ENCODE data around the gene GALNT14.

GALNT14 gene

DNA sequence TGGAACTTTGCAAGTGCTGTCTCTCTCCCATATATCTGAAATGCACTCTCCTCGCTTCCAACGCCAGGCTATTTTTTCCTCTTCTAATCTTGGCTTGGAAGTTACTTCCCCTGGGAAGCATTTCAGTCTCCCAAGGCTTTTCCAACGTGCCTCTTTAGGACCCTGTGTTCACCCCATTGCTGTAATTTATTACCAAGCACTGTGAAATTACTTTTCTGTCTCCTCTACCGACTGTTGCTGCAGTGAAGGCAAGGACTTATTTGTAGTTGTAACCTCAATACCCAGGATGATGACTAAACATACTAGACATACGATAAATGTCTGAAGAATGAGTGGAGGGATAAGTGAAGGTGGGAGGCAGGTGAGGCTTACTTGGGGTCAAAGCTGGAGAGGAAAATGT lies 163.7 kb downstream of the GALNT14 start:
- DNase-seq (ENCODE audit: low spot score): no peak

GRCh38 chr2:30974092-30974491 lies 164.1 kb downstream of the GALNT14 start:
- DNase-seq (ENCODE audit: low spot score): no peak

- no peak for DNase-seq (ENCODE audit: low spot score)
These were observed 166.8 kb downstream of the GALNT14 start for GRCh38 chr2:30971231-30972025.

DNA sequence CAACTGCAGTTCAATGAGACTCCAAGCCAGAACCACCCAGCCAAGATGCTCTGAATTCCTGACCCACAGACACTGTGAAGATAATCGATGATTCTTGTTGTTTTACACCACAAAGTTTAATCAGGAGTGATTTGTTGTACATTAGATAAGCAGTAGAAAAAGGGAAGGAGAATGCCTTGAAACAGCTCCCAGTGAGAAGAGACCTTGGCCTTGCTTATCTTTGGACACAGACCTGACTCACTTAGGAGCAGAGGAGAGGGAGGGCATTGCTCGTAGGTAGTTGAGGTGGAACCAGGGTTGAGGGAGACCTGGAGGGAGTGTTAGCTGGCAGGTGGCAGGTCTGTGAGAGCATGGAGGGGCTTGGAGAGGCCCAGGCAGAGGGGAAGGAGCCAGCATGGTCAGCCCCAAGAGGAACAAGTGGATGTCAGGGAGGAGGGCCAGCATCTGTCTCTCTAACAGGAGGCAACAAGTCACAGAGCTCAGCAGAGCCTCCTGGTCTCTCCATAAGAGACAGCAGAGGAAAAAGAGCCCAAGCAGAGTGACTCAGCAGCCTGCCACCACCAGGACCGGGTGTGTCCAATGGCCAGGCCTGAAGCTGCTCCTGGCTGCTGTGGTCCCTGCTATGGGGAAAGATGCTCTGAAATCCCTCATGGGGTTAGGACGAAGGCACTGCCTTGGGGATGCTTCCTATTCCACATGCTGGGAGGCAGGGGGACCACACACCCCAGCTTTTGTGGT lies 169.4 kb downstream of the GALNT14 start:
- DNase-seq (ENCODE audit: low spot score): no peak

DNA sequence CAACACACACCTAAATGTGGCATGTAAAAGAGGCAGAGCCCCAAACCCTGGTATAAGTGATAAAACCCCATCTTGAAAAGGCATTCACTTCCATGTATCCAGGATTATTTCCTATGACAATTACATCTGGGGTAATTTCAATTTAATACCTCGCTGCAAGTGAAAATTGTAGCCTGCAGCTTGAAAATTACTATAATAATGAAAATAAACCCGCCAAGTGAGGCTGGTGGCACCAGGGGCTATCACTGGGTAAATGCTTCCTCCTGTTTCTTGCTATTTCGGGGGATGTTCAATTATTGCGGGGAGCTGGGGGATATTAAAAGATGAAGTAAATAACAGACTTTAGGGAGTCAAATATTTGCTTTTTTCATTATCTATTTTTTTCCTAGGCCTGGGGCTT lies 171.5 kb downstream of the GALNT14 start:
- no peak for DNase-seq (ENCODE audit: low spot score)

DNA sequence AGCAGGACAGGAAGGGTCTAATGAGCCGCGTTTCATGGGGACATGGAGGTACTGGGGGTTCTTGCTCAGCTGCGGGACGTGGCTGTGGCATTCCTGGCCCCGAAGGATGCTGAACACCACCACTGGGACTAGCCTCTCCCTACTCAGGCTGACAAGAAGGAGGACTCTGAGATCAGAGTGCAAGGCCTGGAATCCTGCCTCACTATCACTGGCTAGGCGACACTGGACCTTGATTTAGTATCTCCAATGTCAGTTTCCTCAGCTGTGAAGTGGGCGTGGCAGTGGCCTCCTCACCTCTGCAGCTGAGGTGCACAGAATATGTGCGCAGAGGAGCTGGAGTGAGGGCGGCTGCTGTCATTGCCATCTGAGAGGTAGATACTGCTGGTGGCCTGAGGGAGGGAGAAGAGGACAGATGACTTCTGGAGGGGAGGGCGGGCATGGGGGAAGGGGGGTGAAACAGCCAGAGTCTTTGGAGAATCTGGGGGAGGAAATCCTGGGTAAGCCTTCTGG lies 173.2 kb downstream of the GALNT14 start:
- no peak for DNase-seq (ENCODE audit: low spot score)

DNA sequence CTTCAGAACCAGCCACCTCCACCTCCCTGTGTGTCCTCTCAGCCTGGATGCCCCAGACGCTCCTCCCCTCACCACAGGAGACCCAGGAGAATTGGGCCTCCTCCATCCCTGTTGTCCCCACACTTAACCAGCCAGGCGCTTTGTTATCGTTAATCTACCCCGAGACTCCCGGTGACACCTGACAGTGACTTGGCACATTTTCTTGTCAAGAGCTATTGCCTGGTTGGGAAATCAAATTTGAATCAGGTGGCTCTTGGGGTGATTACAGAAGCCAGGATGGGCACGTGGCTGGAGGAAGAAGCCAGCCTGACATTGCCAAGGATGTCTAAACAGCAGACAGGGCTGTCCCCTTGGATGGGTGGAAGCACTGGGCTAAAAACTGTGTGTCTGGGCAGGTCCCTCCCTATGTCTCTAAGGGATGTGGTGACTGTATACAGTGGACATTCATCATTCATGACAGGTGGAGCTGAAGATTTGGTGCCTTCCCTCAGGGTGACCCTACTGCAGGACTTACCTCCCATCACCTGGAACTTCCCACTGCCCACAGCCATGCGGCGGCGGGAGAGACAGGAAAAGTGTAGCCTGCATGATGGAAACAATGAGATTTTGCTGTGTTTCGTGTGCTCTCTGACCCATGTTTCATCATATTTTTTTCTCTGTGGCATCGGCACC lies 173.8 kb downstream of the GALNT14 start:
- DNase-seq (ENCODE audit: low spot score): no peak

DNA sequence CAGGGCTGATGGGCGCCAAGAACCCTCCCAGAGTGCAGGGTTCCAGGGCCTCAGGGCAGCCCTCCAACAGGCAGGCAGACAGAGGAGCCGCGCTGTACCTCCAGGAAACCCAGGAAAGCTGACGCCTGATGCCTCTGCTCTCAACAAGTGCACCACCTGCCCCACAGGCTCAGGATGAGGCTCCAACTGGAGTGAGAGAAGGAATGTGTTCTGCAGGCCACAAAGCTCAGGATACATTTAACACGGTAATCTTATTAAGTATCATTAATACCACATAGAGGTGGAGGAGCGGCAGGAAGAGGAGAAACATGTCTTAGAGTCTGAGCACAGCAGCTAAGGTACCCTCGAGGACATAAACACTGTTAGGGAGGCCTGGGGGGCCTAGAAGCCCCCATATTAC lies 175.1 kb downstream of the GALNT14 start:
- no peak for DNase-seq (ENCODE audit: low spot score)

DNA sequence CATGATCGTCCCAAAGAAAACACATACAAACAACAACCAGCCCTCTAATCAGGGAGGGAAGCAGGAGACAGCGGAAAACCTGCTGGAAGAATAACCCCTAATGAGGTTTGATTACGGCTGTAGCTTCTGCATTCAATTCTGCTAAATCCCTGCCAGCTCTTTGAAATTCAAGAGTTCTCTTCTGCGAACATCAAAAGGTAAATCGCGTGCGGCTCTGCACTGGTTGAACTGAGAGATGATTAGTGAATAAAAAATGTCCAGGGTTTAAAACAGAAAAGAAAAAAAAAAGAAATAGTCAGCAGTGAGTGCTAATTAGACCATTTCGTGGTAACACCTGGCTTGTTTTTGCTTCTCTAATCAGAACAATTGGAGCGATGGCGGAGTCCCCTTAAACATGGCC lies 178.0 kb downstream of the GALNT14 start:
- no peak for DNase-seq (ENCODE audit: low spot score)

DNA sequence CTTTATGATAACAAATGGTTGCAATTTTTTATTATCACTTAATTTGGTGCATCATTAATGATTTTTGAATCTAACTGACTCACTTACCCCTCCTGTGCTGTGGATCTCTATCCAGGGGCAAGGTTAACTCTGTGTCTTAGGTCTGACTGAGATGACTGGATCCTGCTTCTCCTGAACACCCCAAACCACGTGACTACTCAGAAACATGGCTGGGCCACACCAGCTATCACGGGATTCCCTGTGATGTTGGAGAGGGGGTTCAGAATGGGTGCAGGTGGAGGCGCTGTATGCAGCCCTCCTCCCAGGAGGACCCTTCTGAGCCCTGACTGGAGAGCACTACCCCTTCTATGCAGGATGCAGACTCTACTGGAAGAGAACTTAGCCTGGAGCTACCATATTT lies 178.6 kb downstream of the GALNT14 start:
- no peak for DNase-seq (ENCODE audit: low spot score)

- DNase-seq (ENCODE audit: low spot score): no peak
These were observed 179.3 kb downstream of the GALNT14 start for GRCh38 chr2:30958918-30959265.

- DNase-seq (ENCODE audit: low spot score): no peak
These were observed 179.9 kb downstream of the GALNT14 start for GRCh38 chr2:30958193-30958917.

DNA sequence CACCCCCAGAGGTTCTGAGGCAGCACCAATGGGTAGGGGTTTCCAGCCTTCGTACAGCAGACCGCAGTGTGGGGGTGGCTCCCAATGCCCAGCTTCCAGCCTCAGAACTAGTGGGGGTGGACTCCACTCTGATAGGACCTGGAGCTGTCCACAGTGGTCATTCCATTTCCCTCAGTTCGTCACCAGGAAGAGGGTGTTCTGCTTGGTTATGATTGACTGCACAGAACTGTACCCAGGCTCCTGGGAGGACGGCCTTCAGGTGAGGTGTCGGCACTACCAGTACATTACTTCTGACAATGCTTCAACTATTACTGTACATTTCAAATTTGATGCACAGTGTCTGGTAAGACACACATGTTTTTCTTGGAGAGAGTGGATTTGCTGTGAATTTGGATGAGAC lies 180.6 kb downstream of the GALNT14 start:
- no peak for DNase-seq (ENCODE audit: low spot score)

DNA sequence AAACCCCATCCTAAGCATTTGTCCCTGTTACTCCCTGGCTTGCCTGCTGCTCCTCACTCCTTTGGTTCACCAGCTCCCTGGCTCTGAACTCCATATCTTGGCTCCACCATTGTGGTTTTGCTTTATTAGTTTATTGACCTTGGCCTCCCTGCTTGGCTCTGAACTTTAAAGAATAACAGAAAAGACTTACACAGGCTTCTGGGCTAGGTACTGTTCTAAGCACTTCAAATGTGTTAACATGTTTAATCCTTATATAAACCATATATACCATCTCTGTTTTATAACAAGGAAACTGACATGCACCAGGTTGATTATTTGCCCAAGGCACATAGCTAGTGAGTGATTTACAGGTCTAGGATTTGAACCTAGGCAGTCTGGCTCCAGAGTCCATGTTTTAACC lies 181.2 kb downstream of the GALNT14 start:
- DNase-seq (ENCODE audit: low spot score): no peak

DNA sequence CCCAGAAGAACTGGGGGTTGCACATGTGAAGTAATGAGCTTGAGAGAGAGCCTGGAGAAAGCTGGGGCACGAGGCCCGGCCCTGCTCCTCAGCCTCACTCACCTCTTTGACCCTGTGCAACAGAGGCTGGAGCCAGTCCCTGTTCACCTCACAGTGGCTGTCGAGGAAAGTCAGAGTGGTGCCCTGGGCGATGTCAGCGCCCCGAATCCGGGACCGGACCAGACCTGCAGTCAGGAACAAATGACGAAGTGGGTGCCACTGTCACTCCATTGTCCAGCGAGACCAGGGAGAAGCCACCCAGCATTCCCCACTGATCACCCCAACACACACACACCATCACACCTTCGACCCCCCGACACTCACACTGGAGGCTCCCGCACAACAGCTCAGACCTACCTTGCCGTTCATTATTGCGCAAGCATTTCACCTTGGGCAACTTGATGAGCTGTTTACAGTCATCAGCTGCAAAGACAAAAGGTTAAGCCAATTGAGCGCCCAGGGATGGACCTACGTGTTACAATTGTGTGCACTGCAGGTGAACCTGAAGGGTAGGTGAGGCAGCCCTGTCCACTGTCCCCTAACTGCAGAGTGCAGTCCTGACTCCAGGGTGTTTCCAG lies 182.6 kb downstream of the GALNT14 start:
- DNase-seq (ENCODE audit: low spot score): no peak

- no peak for DNase-seq (ENCODE audit: low spot score)
These were observed 187.9 kb downstream of the GALNT14 start for GRCh38 chr2:30950339-30950738.

DNA sequence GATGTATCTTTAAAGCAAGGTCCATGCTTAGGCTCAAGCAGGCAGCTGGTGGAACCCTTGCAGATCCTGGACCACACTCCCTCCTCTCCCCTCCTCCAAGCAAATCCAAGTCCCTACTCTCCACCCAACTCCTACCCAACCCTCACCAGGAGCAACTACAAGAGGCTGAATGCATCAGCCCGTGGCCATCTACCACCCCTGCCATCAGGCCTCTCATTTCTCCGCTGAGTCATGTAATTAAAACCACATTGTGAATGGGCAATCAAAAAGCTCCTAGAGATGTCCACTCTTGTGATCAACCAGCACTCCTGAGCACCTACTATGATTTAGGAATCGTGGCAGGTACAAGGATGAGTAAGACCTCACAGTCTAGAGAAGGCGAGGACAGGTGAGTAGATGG lies 188.8 kb downstream of the GALNT14 start:
- DNase-seq (ENCODE audit: low spot score): no peak

DNA sequence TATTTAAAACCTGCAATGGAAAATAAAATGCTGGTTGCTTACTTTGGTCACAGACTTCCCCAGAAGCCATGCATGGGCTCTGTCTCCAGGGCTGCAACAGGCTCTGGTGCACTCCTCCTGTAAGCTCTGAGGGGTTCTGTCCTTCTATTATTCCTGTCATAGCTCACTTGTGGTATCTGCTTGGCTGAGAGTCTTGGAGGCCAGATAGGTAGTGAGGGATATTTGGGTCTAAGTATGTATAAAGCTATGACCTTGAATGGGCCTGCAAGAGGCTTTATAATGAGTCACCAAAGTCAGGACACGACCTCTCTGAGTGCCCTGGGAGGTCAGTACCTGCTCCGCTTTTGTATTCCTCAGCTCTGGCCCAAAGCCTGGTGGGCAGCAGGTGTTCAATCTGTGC lies 189.4 kb downstream of the GALNT14 start:
- DNase-seq (ENCODE audit: low spot score): no peak

- DNase-seq (ENCODE audit: low spot score): no peak
These were observed 190.1 kb downstream of the GALNT14 start for GRCh38 chr2:30948130-30948529.

- DNase-seq (ENCODE audit: low spot score): no peak
These were observed 190.6 kb downstream of the GALNT14 start for GRCh38 chr2:30947686-30948085.

DNA sequence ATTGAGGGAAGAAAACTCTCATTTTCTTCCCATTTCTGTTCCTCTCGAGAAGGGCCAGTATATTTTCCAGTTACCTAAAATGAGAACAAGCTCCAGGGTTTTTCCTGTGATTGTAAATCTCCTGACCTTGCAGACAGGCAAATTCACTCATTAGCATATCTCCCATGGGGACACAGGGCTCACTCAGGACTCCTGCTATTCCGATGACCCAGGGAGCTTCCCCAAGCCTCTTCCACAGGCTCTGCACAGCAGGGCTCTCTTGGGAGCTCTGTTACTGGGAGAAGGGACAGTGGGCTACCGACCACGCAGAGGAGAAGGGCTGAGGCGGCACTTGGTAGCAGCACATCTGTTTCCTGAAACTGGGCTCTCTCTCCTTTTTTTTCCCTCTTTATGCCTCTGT lies 195.8 kb downstream of the GALNT14 start:
- DNase-seq (ENCODE audit: low spot score): no peak

- no peak for DNase-seq (ENCODE audit: low spot score)
These were observed 197.4 kb downstream of the GALNT14 start for GRCh38 chr2:30940839-30941238.
